AG10803 (cell line): ENCODE measurements around the gene RPS6KA5.

Experiments
- DNase-seq: peaks from one replicate; pipeline ENCODE4 v3.0.0; 2010; ENCODE audit warnings: low read depth
- H3K4me3 ChIP-seq: 2 replicates; pipeline ENCODE4 v1.5.1; 2011; ENCODE audit warnings: mild to moderate bottlenecking, low read length, control low read depth
- TF ChIP-seq, protein P1 (sequence below): conservative IDR thresholded peaks from 2 replicates; pipeline ENCODE4 v1.5.1; 2011; ENCODE audit warnings: mild to moderate bottlenecking, low read length, control low read depth, inconsistent platforms

Gene RPS6KA5

DNA sequence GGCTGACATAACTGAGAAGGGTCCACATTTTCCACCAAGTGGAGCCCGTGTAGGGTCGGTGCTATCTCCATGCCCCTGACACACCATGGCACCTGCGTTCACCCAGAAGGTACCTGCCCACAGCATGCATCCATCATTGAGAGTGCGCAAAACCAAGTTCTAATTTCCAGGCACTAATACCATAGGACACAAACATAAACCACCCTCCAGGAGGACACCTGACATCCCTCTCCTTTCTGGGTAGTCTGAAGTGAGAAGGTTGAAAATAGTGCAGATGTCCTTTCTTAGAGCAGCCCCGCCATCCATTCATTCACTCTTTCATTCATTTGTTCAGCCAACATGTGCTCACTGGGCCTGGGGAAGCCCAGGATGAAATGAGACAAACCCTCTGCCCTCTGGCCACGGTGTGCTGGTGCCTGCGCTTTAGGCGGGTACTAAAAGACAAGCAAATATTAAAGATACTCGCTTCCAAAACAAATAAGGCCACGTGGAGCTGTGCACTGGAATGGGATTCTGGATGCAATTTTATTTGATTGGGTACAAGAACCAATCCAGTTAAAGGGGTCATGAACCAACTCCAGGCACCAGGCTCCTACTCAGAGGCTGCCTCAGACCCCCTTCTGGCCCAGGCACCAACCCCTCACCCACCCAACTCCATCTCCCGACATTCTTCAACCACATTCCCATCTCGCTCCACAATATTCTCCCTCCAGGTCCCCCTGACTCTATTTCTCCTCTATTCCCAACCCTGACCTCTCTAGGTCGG lies 245.5 kb downstream of the RPS6KA5 start:
- DNase-seq: no peak
- TF ChIP-seq, protein P1, sequence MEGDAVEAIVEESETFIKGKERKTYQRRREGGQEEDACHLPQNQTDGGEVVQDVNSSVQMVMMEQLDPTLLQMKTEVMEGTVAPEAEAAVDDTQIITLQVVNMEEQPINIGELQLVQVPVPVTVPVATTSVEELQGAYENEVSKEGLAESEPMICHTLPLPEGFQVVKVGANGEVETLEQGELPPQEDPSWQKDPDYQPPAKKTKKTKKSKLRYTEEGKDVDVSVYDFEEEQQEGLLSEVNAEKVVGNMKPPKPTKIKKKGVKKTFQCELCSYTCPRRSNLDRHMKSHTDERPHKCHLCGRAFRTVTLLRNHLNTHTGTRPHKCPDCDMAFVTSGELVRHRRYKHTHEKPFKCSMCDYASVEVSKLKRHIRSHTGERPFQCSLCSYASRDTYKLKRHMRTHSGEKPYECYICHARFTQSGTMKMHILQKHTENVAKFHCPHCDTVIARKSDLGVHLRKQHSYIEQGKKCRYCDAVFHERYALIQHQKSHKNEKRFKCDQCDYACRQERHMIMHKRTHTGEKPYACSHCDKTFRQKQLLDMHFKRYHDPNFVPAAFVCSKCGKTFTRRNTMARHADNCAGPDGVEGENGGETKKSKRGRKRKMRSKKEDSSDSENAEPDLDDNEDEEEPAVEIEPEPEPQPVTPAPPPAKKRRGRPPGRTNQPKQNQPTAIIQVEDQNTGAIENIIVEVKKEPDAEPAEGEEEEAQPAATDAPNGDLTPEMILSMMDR: no peak
- H3K4me3 ChIP-seq: peak overlapping the region; percentile 76

DNA sequence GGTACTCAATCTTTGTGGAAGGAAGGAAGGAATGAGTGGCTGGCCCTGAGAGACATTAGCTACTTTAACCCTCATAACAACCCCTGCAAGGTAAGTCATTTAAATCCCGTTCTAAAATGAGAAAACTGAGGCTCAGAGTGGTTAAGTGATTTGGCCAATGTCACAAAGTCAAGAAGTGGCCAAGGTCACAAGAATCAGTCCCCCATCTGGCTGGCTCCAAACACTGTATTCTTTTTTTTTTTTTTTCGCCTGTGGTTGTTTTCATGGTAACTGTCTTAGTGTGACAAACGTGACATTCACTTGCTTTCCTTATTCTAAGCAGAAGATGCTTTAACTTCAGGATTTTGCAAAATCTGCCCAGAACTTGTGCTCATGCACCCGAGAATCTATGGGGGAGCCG lies 247.0 kb downstream of the RPS6KA5 start:
- TF ChIP-seq, protein P1: no peak
- DNase-seq: no peak

DNA sequence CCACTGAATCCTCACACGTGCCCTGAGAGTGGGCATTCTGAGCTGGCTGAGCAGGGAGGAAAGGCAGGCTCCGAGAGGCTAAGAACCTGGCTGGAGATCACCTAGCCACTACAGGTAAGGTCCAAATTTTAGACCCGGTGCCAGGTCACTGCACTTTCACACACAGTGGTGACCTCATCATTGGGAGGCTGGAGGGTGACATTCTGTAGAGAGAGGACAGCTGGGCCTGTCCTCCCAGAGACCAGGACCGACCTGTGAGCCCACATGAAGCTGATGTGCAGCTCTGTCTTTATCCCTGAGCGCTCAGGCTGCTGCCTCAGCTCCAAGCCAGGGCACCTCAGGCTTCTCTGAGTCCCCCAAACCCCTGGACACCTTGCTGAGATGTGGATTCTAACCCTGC lies 248.3 kb downstream of the RPS6KA5 start:
- no peak overlapping the region for H3K4me3 ChIP-seq
- TF ChIP-seq, protein P1: no peak
- no peak for DNase-seq

More for the DNA sequence above, 247.0 kb downstream of the RPS6KA5 start:
- H3K4me3 ChIP-seq: no peak overlapping the region

DNA sequence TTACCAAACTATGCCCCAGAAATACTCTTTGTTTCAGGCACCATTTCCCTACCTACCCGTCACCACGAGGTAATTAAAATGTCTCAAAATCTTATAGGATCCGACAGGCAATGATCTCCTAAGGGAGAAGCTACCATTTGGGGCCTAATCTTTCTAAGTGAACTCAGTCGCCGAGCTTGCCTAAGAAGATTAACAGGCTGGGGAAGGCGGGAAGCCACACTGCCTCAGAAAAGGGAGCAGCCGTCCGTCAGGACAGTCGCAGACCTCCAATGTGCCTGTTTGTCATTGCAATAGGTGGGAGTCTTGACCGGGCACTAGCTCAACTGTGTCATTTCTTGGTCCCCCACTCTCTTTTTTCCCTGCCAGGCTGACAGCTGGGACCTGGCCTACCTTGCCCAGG lies 248.8 kb downstream of the RPS6KA5 start:
- no peak overlapping the region for H3K4me3 ChIP-seq
- TF ChIP-seq, protein P1: no peak
- no peak for DNase-seq

DNA sequence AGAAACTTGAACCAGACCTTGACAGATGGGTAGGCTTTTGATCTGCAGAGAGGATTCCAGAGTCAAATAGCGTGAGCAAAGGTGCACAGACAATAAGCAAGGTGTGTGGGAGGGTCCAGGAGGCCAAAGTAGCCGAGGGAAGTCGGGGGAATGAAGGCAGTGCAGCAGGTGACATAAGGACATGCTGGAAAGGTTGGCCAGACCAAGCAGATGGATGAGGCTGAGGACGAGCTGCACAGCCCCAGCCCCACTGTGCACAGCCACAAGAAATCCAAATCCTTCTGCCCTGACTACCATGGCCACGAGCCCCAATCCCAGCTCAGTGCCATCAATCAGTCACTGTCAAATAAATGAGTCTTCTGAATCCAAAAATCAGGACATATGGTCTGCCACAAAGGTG lies 249.6 kb downstream of the RPS6KA5 start:
- no peak overlapping the region for H3K4me3 ChIP-seq
- DNase-seq: no peak
- TF ChIP-seq, protein P1: no peak

DNA sequence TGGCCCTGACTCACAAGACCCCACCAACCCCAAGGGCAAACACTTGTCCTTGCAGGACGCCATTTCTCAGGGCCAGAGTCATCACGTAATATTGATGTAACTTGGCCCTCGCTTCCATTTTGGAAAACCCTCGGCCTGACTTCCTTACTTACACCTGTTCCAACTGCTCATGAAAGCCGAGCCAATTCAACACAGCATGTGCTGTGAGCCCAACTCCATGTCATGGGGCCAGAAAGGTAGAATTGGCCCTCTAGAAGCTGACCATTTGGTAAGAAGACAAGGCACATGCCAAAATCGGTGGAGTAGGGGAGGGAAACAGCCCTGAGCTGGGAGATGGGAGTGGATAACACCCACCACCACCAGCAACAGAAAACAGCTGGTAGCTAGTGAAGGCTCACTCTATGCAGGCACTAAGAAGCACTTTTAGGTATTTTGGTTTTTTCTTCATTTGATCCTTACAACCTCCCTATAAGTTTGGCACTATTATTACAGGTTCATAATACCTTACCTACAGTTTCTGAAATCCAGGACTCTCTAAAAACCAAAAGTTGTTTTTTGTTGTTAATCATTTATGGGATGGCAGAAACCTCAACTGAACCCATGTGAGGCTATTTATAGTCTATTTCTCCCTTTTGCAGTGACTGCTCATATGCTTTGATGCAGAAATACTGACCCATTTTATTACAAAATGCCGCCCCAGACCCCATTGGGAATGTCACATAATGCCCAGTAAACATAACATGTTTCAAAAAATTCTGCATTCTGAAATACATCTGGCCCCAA lies 250.7 kb downstream of the RPS6KA5 start:
- H3K4me3 ChIP-seq: no peak overlapping the region
- TF ChIP-seq, protein P1: no peak
- no peak for DNase-seq
